Measurements from ENCODE around the gene CTNND1. TPM values are rescaled to one million over a fixed set of nuclear protein-coding genes. Genes with fewer than 3 reads are reported as not detected.
A peak's percentile ranks its signal among the peaks of the same experiment; 100 is the strongest.

The CTNND1 gene
- total RNA-seq, 1 donor, result 199 TPM

DNA sequence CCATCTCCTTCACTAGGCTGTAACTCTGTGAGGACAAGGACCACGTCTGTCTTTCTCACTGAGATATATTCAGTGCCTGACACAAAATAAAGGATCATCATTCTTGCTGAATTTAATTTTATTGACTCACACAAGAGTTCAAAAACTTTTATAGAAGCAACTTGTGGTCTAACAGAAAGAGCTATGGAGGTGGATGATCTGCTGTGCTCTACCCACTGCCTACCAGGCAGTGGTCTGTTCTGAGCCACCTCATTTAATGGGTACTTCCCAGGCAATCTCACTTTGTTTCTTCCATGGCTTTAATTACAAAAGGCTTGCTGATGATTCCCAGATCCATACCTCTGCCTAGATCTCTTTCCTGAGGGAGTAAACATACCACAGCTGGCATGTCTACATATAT lies 14.7 kb upstream of the CTNND1 start:
- DNase-seq (ENCODE audit: low read depth), result no peak
- H3K4me3 ChIP-seq (ENCODE audit: low read depth, low read length), result no peak overlapping the region
- TF ChIP-seq, protein P1, sequence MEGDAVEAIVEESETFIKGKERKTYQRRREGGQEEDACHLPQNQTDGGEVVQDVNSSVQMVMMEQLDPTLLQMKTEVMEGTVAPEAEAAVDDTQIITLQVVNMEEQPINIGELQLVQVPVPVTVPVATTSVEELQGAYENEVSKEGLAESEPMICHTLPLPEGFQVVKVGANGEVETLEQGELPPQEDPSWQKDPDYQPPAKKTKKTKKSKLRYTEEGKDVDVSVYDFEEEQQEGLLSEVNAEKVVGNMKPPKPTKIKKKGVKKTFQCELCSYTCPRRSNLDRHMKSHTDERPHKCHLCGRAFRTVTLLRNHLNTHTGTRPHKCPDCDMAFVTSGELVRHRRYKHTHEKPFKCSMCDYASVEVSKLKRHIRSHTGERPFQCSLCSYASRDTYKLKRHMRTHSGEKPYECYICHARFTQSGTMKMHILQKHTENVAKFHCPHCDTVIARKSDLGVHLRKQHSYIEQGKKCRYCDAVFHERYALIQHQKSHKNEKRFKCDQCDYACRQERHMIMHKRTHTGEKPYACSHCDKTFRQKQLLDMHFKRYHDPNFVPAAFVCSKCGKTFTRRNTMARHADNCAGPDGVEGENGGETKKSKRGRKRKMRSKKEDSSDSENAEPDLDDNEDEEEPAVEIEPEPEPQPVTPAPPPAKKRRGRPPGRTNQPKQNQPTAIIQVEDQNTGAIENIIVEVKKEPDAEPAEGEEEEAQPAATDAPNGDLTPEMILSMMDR (IDR thresholded peaks at IDR 0.05; ENCODE audit: insufficient read depth, low read depth, low read length), result no peak

DNA sequence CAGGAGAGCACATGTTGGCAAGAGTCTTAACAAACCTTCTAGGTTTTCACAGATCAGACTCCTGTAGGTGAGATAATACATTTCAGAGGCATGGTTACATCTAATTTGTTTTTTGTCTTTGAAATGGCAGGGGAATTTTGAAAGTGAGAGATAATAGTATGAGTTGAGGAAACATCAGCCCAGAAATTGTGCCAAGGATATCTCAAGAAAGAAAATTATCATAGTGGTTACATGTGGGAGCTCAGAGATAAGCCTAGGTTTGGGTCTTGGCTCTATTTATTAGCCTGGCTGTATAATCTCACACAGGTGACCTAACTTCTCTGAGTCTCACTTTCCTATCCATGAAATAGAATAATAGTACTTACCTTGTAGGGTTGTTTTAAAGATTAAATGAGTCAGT lies 10.4 kb upstream of the CTNND1 start:
- TF ChIP-seq, protein P1 (IDR thresholded peaks at IDR 0.05; ENCODE audit: insufficient read depth, low read depth, low read length), result no peak

DNA sequence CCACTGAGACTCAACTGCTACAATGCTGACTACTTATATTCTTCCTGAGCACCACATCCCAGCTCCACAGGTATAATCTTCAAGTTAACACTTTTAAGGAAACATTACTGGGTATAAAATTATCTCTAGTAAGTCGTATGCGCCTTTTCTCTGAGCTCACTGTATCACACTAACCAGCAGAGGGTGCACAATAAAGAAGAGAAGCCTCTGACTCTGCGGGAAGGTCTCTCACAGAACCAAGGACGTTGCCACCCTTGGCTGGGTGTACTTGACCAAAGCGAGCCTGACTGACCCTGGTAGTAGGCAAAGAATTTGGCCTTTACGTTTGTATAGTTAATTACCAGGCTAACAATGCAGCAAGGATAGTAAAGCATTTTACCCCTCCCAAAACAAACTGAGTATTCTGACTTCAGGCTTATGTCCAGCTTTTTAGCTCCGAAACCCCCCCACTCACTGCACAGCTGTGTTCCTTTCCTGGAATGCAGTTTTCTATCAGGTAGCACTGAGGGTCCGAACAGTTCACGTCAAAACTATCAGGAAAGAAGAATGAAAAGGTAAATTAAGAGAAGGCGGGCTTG lies 9.8 kb upstream of the CTNND1 start, which contains the start of gene BTBD18:
TSS of gene BTBD18 (minus strand) at position 144 of the 578 bp plus-strand sequence. CDS start 631 bp downstream, outside the sequence.
- peak; percentile 64 for DNase-seq (ENCODE audit: low read depth)
- no peak within 1 kb of the TSS for H3K4me3 ChIP-seq (ENCODE audit: low read depth, low read length)

More for the DNA sequence above, 10.4 kb upstream of the CTNND1 start:
- H3K4me3 ChIP-seq (ENCODE audit: low read depth, low read length), result no peak overlapping the region
- DNase-seq (ENCODE audit: low read depth), result no peak

DNA sequence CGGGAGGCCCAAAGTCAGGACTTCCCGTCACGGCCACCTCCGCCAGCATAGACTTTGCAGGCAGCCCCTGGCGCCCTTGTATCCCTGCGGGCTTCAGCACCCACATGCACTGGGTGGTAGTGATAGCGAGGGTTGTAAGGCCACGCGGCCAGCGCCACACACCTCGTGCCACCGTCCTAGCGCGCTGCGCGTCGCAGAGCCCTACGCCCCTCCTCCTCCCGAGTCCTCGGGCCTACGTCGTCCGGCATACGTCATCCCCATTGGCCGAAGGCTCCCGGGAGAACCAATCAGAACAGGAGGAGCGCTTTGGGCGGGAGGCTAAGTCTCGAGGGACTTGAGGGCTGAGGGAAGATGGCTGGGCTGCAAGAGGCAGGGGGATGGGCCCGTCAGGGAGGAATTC lies 8.6 kb upstream of the CTNND1 start:
- no peak overlapping the region for H3K4me3 ChIP-seq (ENCODE audit: low read depth, low read length)
- TF ChIP-seq, protein P1 (IDR thresholded peaks at IDR 0.05; ENCODE audit: insufficient read depth, low read depth, low read length), result no peak
- DNase-seq (ENCODE audit: low read depth), result no peak

More for the DNA sequence above, 9.8 kb upstream of the CTNND1 start, which contains the start of gene BTBD18:
- TF ChIP-seq, protein P1 (IDR thresholded peaks at IDR 0.05; ENCODE audit: insufficient read depth, low read depth, low read length), result peak; percentile 59

DNA sequence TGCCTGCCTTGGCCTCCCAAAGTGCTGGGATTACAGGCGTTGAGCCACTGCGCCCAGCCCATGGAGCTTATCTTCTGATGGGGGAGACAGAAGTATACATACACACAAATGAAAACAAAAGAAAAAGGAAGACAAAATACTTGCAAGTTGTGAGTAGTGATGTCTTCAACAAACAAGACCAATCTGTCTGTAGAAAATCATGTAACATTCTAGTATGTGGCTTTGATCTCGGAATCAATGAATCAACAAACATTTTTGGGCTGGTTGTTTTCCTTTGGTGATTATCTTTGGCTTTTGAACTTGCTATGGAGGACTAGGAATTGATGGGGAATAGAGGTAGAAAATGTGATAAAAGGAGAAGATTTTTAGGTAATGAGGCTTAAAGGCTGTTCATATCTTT lies 3.4 kb upstream of the CTNND1 start:
- H3K4me3 ChIP-seq (ENCODE audit: low read depth, low read length), result no peak overlapping the region
- TF ChIP-seq, protein P1 (IDR thresholded peaks at IDR 0.05; ENCODE audit: insufficient read depth, low read depth, low read length), result no peak
- DNase-seq (ENCODE audit: low read depth), result no peak

DNA sequence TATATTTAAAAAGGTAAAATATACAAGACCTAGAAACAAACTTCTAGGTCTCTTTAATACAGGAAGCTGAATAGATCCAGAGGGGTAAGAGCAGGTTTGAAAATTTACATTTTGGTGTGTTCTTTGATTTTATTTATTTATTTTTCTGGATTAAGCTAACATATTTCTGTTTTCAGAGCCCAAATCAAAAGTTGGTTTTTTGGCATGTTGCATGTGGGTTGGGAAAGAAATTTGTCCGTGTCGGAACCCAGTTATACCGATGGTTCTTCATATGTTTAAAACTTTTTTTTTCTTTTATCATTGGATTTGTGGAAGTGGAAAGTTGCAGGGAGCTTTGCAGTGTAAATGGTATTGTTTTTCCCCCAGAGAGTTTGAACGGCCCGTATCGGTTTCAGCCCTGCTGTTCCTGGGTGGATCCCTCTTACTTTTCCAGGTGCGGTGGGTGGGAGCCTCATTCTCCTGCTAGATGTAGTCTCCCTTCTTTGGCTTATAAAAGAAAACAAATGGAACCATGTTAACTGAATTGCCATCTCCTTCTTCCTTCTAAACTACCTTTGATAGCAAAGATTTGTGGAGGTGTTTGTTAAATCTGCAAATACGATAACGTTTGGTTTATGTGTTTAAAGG lies 746 bp downstream of the CTNND1 start:
- no peak for DNase-seq (ENCODE audit: low read depth)

More for the DNA sequence above, 746 bp downstream of the CTNND1 start:
- TF ChIP-seq, protein P1 (IDR thresholded peaks at IDR 0.05; ENCODE audit: insufficient read depth, low read depth, low read length), result no peak
- H3K4me3 ChIP-seq (ENCODE audit: low read depth, low read length), result peak overlapping the region; percentile 82

Data from fibroblast of villous mesenchyme (primary cell).